GM12878 (cell line): Measurements from ENCODE around the gene CLEC12A. TPM values are rescaled to one million over a fixed set of nuclear protein-coding genes. Genes with fewer than 3 reads are reported as not detected.

Source experiments
- CBX3 ChIP-seq: fragments of 200-600 bp; sonication (generic); IDR thresholded peaks from 2 replicates; pipeline ENCODE4 v1.6.1; 2016; ENCODE audit warnings: low read depth, borderline replicate concordance
- ESRRA ChIP-seq: IDR thresholded peaks from 2 replicates; pipeline ENCODE4 v1.6.1; 2012; ENCODE audit warnings: mild to moderate bottlenecking, low read length, improper control_type of control experiment
- NBN ChIP-seq: fragments of 450-650 bp; IDR thresholded peaks from 2 replicates; pipeline ENCODE4 v1.6.1; 2016
- RB1 ChIP-seq: fragments of 450-650 bp; formaldehyde crosslinking; IDR thresholded peaks from 2 replicates; pipeline ENCODE4 v1.6.1; 2017; ENCODE audit warnings: mild to moderate bottlenecking, borderline replicate concordance
- SIN3A ChIP-seq: IDR thresholded peaks from 2 replicates; pipeline ENCODE4 v1.6.1; 2012; ENCODE audit warnings: low read depth, low read length, improper control_type of control experiment
- STAT1 ChIP-seq: fragments of 450-650 bp; conservative IDR thresholded peaks from 2 replicates; pipeline ENCODE4 v1.6.1; 2014; ENCODE audit warnings: antibody characterized with exemption, mild to moderate bottlenecking
- ZNF274 ChIP-seq: IDR thresholded peaks from one replicate; pipeline ENCODE4 v1.8.0; 2011; ENCODE audit not compliant: insufficient read length, insufficient read depth
- ZNF384 ChIP-seq: IDR thresholded peaks from 2 replicates; pipeline ENCODE4 v1.6.1; 2012; ENCODE audit warnings: low read depth, mild to moderate bottlenecking, low read length, improper control_type of control experiment, borderline replicate concordance
- polyA plus RNA-seq, 11 experiments: library from polyadenylated mRNA; depleted of rRNA in 4 of 11; unstranded in 6 of 11; stranded (reverse) in 5 of 11; fragments of >200 nt; fragmentation: Nextera tagmentation in 4 of 11; fragmentation: Illumina TruSeq in 1 of 11; extraction: Ambion mirVana in 4 of 11; extraction: Trizol in 1 of 11; gene quantifications; 1 replicate in 1 of 11; 2 replicates in 10 of 11; pipeline versions ENCODE4 v1.2.1 to v1.2.3, GENCODE V29; 2011 to 2016; ENCODE audit warnings: inconsistent platforms in 2 of 11, missing spikeins in 2 of 11, low read depth in 1 of 11
- total RNA-seq, 4 experiments: library from RNA; depleted of rRNA in 3 of 4; stranded (reverse); fragments of >200 nt in 3 of 4; fragmentation: Illumina TruSeq in 1 of 4; extraction: Trizol in 1 of 4; gene quantifications; 2 replicates each; pipeline versions ENCODE4 v1.2.1 to v1.2.3, GENCODE V29; 2013 to 2021
- TF ChIP-seq, protein P1 (sequence below): fragments of 450-650 bp; formaldehyde crosslinking; IDR thresholded peaks from 2 replicates; pipeline ENCODE4 v1.4.0; 2020; ENCODE audit warnings: mild to moderate bottlenecking, moderate library complexity
- TF ChIP-seq, protein P2 (sequence below): fragments of 450-650 bp; IDR thresholded peaks from 2 replicates; pipeline ENCODE4 v1.6.1; 2016; ENCODE audit warnings: mild to moderate bottlenecking
- TF ChIP-seq, protein P3 (sequence below): fragments of 450-650 bp; IDR thresholded peaks from 2 replicates; pipeline ENCODE4 v1.6.1; 2017; ENCODE audit warnings: mild to moderate bottlenecking, moderate library complexity
- TF ChIP-seq, protein P4 (sequence below): fragments of 150-350 bp; IDR thresholded peaks from 2 replicates; pipeline ENCODE4 v1.6.1; 2014; ENCODE audit warnings: mild to moderate bottlenecking, low read depth, low read length
- TF ChIP-seq, protein P5 (sequence below): fragments of 450-650 bp; IDR thresholded peaks from 2 replicates; pipeline ENCODE4 v1.6.1; 2018; ENCODE audit warnings: mild to moderate bottlenecking, low read depth, moderate library complexity; ENCODE audit not compliant: partially characterized antibody

The CLEC12A gene
- total and polyA plus RNA-seq, 10 of the 15 experiments (the other 5 are each of a cell fraction or from before 2014, with no cell fraction given): 0.07 to 0.21 TPM; not detected in 8

DNA sequence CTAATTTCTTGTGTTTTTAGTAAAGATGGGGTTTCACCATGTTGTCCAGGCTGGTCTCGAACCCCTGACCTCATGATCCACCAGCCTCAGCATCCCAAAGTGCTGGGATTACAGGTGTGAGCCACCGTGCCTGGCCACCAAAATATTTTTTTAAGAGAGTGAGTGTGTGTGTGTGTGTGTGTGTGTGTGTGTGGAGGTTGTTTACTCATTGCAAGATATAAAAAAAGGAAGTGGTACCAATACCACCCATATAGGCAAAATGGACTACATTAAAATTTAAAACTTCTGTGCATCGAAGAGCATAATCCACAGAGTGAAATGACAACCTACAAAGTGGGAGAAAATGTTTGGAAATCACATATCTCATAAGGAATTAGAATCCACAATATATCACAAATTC lies 23.5 kb upstream of the CLEC12A start (continued):
- TF ChIP-seq, protein P1, sequence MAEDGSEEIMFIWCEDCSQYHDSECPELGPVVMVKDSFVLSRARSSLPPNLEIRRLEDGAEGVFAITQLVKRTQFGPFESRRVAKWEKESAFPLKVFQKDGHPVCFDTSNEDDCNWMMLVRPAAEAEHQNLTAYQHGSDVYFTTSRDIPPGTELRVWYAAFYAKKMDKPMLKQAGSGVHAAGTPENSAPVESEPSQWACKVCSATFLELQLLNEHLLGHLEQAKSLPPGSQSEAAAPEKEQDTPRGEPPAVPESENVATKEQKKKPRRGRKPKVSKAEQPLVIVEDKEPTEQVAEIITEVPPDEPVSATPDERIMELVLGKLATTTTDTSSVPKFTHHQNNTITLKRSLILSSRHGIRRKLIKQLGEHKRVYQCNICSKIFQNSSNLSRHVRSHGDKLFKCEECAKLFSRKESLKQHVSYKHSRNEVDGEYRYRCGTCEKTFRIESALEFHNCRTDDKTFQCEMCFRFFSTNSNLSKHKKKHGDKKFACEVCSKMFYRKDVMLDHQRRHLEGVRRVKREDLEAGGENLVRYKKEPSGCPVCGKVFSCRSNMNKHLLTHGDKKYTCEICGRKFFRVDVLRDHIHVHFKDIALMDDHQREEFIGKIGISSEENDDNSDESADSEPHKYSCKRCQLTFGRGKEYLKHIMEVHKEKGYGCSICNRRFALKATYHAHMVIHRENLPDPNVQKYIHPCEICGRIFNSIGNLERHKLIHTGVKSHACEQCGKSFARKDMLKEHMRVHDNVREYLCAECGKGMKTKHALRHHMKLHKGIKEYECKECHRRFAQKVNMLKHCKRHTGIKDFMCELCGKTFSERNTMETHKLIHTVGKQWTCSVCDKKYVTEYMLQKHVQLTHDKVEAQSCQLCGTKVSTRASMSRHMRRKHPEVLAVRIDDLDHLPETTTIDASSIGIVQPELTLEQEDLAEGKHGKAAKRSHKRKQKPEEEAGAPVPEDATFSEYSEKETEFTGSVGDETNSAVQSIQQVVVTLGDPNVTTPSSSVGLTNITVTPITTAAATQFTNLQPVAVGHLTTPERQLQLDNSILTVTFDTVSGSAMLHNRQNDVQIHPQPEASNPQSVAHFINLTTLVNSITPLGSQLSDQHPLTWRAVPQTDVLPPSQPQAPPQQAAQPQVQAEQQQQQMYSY (CRISPR knock-in tag): no peak
- TF ChIP-seq, protein P2, sequence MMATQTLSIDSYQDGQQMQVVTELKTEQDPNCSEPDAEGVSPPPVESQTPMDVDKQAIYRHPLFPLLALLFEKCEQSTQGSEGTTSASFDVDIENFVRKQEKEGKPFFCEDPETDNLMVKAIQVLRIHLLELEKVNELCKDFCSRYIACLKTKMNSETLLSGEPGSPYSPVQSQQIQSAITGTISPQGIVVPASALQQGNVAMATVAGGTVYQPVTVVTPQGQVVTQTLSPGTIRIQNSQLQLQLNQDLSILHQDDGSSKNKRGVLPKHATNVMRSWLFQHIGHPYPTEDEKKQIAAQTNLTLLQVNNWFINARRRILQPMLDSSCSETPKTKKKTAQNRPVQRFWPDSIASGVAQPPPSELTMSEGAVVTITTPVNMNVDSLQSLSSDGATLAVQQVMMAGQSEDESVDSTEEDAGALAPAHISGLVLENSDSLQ: no peak
- TF ChIP-seq, protein P3, sequence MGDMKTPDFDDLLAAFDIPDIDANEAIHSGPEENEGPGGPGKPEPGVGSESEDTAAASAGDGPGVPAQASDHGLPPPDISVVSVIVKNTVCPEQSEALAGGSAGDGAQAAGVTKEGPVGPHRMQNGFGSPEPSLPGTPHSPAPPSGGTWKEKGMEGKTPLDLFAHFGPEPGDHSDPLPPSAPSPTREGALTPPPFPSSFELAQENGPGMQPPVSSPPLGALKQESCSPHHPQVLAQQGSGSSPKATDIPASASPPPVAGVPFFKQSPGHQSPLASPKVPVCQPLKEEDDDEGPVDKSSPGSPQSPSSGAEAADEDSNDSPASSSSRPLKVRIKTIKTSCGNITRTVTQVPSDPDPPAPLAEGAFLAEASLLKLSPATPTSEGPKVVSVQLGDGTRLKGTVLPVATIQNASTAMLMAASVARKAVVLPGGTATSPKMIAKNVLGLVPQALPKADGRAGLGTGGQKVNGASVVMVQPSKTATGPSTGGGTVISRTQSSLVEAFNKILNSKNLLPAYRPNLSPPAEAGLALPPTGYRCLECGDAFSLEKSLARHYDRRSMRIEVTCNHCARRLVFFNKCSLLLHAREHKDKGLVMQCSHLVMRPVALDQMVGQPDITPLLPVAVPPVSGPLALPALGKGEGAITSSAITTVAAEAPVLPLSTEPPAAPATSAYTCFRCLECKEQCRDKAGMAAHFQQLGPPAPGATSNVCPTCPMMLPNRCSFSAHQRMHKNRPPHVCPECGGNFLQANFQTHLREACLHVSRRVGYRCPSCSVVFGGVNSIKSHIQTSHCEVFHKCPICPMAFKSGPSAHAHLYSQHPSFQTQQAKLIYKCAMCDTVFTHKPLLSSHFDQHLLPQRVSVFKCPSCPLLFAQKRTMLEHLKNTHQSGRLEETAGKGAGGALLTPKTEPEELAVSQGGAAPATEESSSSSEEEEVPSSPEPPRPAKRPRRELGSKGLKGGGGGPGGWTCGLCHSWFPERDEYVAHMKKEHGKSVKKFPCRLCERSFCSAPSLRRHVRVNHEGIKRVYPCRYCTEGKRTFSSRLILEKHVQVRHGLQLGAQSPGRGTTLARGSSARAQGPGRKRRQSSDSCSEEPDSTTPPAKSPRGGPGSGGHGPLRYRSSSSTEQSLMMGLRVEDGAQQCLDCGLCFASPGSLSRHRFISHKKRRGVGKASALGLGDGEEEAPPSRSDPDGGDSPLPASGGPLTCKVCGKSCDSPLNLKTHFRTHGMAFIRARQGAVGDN: no peak
- TF ChIP-seq, protein P4, sequence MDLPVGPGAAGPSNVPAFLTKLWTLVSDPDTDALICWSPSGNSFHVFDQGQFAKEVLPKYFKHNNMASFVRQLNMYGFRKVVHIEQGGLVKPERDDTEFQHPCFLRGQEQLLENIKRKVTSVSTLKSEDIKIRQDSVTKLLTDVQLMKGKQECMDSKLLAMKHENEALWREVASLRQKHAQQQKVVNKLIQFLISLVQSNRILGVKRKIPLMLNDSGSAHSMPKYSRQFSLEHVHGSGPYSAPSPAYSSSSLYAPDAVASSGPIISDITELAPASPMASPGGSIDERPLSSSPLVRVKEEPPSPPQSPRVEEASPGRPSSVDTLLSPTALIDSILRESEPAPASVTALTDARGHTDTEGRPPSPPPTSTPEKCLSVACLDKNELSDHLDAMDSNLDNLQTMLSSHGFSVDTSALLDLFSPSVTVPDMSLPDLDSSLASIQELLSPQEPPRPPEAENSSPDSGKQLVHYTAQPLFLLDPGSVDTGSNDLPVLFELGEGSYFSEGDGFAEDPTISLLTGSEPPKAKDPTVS: no peak
- TF ChIP-seq, protein P5, sequence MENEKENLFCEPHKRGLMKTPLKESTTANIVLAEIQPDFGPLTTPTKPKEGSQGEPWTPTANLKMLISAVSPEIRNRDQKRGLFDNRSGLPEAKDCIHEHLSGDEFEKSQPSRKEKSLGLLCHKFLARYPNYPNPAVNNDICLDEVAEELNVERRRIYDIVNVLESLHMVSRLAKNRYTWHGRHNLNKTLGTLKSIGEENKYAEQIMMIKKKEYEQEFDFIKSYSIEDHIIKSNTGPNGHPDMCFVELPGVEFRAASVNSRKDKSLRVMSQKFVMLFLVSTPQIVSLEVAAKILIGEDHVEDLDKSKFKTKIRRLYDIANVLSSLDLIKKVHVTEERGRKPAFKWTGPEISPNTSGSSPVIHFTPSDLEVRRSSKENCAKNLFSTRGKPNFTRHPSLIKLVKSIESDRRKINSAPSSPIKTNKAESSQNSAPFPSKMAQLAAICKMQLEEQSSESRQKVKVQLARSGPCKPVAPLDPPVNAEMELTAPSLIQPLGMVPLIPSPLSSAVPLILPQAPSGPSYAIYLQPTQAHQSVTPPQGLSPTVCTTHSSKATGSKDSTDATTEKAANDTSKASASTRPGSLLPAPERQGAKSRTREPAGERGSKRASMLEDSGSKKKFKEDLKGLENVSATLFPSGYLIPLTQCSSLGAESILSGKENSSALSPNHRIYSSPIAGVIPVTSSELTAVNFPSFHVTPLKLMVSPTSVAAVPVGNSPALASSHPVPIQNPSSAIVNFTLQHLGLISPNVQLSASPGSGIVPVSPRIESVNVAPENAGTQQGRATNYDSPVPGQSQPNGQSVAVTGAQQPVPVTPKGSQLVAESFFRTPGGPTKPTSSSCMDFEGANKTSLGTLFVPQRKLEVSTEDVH: no peak
- TF ChIP-seq SIN3A (no peak), NBN (no peak), ESRRA (no peak), ZNF274 (no peak), RB1 (no peak), CBX3 (no peak), ZNF384 (peak; percentile 38; the same call in 1 of the 2 replicates), STAT1 (no peak)
